RWPE1 (cell line): ENCODE measurements around the gene TRPM2.

ENCODE experiments used
- CTCF ChIA-PET: fragments of 350-600 bp; sonication (Branson Sonifier 250); formaldehyde crosslinking; extraction: SDS; loops from one replicate; lab custom pipeline; 2021; lab: Yijun Ruan, JAX
- POLR2A ChIA-PET: fragments of 400-600 bp; formaldehyde crosslinking; extraction: SDS; loops from one replicate; lab custom pipeline; 2020; ENCODE audit warnings: antibody characterized with exemption; ENCODE audit not compliant: low non-redundant PET; lab: Yijun Ruan, JAX
- DNase-seq: peaks from one replicate; pipeline ENCODE4 v3.0.0; 2012; ENCODE audit warnings: low spot score
- H3K27ac ChIP-seq: fragments of 450-650 bp; 2 replicates; pipeline ENCODE4 v1.5.1; 2017
- TF ChIP-seq, protein P1 (sequence below): fragments of 450-650 bp; conservative IDR thresholded peaks from 2 replicates; pipeline ENCODE4 v1.5.1; 2017; ENCODE audit warnings: low read depth, mild to moderate bottlenecking

The TRPM2 gene

GRCh38 chr21:44315691-44316203 lies 37.7 kb upstream of the TRPM2 start:
- peak overlapping the region; percentile 59 for H3K27ac ChIP-seq
- POLR2A ChIA-PET, result no interaction called here
- CTCF ChIA-PET, result interaction anchor here (0.6 to 0.7 kb wide), 2 partner anchors 13 to 14 kb away, joined by 3 read pairs; no protein-coding TSS in a partner anchor
- no peak for DNase-seq
- TF ChIP-seq, protein P1, sequence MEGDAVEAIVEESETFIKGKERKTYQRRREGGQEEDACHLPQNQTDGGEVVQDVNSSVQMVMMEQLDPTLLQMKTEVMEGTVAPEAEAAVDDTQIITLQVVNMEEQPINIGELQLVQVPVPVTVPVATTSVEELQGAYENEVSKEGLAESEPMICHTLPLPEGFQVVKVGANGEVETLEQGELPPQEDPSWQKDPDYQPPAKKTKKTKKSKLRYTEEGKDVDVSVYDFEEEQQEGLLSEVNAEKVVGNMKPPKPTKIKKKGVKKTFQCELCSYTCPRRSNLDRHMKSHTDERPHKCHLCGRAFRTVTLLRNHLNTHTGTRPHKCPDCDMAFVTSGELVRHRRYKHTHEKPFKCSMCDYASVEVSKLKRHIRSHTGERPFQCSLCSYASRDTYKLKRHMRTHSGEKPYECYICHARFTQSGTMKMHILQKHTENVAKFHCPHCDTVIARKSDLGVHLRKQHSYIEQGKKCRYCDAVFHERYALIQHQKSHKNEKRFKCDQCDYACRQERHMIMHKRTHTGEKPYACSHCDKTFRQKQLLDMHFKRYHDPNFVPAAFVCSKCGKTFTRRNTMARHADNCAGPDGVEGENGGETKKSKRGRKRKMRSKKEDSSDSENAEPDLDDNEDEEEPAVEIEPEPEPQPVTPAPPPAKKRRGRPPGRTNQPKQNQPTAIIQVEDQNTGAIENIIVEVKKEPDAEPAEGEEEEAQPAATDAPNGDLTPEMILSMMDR, result no peak

DNA sequence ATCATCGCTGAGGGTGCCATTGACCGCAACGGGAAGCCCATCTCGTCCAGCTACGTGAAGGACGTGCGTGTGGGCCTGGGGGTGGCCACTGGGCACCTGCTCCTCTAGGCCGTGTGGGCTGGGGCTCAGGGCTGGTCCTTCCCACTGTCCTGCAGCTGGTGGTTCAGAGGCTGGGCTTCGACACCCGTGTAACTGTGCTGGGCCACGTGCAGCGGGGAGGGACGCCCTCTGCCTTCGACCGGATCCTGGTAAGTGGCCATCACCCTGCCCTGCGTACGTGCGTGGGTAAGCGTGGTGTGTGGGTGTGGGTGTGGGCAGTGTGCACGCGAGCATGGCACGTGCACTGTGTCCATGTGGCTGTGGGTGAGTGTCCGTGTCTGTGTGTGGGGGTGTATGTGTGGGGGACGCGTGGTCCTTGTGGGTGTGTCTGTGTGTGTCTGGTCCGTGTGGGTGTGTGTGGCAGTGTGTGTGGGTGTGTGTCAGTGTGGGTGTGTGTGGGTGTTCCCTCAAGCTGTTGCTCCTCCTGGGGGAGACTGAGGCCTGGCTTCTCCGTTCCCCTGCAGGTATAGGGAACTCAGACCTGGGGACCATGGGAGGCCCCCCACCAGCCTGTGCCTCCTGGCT lies 37.0 kb upstream of the TRPM2 start:
- DNase-seq, result no peak

DNA sequence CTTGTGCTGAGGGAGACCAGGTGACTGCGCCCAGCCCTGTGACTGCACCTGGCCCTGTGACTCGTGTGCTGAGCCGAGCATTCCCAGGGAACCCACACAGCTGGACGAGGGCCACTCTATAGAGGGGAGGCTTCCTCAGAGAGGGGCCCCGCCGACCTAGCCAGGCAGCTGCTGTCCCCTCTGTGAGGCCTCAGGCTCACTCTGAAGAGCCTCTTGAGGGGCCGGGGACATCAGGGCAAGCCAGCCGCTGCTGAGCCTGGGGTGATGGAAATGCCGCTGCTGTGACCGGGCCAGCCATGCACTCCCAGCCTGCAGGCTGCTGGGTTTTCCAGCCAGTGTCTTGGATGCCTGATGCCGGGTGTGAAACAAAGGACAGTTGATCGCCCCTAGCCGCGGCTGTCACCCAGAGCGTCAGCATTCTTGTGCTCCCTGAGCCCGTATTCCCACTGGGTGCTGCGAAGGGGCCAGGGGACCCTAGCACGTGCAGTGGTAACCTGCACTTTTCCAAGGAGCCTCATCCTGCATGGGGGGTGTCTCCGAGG lies 36.1 kb upstream of the TRPM2 start:
- POLR2A ChIA-PET, result no interaction called here
- no peak for DNase-seq
- peak overlapping the region; percentile 59; the same call in 1 of the 2 replicates for H3K27ac ChIP-seq
- TF ChIP-seq, protein P1, result no peak
- CTCF ChIA-PET, result no interaction called here

More for the DNA sequence above, 37.0 kb upstream of the TRPM2 start:
- POLR2A ChIA-PET, result no interaction called here
- CTCF ChIA-PET, result interaction anchor here (0.6 to 0.7 kb wide), 2 partner anchors 14 to 15 kb away, joined by 3 read pairs; no protein-coding TSS in a partner anchor
- H3K27ac ChIP-seq, result peak overlapping the region; percentile 59
- TF ChIP-seq, protein P1, result no peak

DNA sequence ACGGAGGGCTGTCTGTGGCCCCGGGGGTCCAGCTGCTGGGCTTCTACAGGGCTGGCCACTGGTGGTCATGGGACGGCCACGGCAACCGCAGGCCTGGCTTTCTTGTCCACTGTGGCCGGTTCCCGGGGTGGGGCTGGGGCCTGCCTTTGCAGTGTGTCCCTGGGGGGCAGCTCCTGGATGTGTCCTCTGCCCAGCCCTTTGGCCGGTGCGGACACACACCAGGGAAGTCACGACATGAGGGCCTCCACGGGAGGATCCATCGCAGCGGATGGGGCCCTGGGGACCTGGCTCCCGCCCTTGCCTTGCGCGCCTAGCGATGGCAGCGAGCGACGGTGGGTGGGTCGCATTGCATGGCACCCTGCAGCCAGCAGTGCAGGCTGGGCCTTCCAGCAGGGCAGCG lies 35.5 kb upstream of the TRPM2 start:
- no peak for DNase-seq
- TF ChIP-seq, protein P1, result no peak
- ChIA-PET POLR2A (no interaction called here), CTCF (no interaction called here)
- H3K27ac ChIP-seq, result no peak overlapping the region

DNA sequence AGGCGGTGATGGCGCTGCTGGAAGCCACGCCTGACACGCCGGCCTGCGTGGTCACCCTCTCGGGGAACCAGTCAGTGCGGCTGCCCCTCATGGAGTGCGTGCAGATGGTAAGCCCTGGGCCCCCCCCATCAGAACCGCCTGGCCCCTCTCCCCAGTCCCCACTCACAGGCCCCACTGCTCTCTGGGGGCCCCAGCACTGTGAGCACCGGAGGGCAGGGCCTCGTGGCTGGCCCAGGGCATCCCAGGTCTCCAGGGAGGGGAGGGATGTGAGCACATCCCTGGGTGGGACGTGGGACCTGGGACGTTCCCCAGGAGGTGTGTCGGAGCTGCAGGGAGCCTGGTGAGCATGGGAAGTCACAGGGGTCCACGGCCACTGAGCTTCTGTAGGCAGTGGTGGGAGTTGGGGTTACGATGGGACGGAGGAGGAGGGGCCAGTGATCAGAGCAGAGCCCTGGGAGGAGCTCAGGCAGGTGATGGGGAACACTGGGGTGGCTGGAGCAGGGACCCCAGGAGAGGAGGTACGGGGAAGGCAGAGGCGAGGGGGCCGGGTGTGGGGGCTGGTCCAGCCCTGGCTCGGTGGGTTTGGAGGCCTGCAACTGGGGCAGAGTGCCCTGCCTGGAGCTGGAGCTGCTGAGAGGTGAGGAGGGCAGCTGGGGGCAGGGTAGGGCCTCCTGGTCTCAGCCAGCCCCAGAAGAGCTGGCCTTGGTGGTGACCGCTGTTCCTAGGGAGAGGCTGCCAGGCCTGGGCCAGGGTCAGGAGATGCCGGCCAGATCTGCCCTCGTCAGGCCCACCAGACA lies 34.7 kb upstream of the TRPM2 start:
- H3K27ac ChIP-seq, result no peak overlapping the region
- DNase-seq, result no peak
- ChIA-PET CTCF (no interaction called here), POLR2A (no interaction called here)
- TF ChIP-seq, protein P1, result no peak

- ChIA-PET POLR2A (no interaction called here), CTCF (no interaction called here)
- TF ChIP-seq, protein P1, result no peak
- no peak for DNase-seq
- no peak overlapping the region for H3K27ac ChIP-seq
These were observed 33.9 kb upstream of the TRPM2 start for GRCh38 chr21:44319407-44320065.
